CMK (cell line): Measurements from ENCODE around the gene PDE4D.
"Not testable (repeated sequence)": the region's sequence is repeated elsewhere in the genome, so short reads cannot be mapped to it uniquely, and the experiment has no call there.

Source experiments
- DNase-seq: peaks from one replicate; pipeline ENCODE4 v3.0.0-alpha.2; 2010; ENCODE audit warnings: low read depth

Gene PDE4D

DNA sequence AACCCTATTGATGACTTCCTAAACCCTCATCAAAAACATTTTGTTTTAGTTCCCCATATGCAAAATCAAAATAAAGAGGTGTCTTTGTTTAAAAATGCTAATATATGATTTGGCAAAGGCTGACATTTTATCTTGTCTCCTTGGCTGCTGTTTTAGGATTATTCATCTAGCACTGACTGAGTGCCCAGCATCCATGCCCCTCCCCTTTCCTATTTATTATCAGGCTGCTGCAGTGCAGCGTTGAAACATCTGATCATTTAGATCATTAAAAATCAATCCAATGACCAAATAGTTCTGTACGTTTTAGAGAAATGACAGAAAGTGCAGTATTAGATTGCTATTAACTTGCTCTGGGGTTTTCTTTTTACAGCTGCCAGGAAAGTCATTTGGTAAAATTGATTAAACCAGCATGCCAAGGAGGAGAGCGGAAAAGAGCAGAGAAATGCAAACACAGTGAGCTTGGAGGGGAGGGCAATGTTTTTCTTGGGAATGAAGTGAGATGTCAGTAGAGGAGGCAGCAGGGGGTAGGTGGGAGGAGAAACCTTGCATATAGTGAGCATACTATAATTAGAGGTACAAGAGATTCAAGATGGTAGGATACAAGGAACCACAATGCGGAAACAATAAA lies 286.3 kb downstream of the PDE4D start:
- DNase-seq, result no peak

GRCh38 chr5:59605915-59606314 lies 287.6 kb downstream of the PDE4D start:
- no peak for DNase-seq

GRCh38 chr5:59604111-59604510 lies 289.4 kb downstream of the PDE4D start:
- no peak for DNase-seq

- no peak for DNase-seq
Observed at GRCh38 chr5:59600998-59601397, 292.5 kb downstream of the PDE4D start.

- no peak for DNase-seq
Observed at GRCh38 chr5:59600153-59600552, 293.4 kb downstream of the PDE4D start.

DNA sequence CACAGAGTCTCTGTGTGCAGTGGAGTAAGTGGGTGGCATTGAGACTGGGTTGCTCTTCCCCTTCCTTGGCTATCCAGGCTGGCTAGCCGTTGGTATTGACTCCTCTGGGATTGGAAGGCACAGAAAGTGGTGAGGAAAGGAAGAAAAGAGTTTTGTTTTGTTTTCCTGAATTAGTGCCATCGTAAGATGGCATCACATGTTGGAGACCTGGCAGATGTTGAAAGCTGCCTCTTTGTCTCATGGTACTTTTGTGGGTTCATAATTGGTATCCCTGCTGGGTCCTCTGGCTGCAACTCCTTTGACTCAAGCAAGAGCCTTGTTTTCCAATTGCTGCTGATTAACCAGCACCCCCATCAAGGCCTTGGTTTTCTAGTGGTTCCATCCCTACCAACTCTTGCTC lies 293.8 kb downstream of the PDE4D start:
- DNase-seq, result no peak

- DNase-seq, result no peak
Observed at GRCh38 chr5:59598547-59598874, 295.0 kb downstream of the PDE4D start.

GRCh38 chr5:59597690-59598546 lies 295.6 kb downstream of the PDE4D start:
- no peak for DNase-seq

DNA sequence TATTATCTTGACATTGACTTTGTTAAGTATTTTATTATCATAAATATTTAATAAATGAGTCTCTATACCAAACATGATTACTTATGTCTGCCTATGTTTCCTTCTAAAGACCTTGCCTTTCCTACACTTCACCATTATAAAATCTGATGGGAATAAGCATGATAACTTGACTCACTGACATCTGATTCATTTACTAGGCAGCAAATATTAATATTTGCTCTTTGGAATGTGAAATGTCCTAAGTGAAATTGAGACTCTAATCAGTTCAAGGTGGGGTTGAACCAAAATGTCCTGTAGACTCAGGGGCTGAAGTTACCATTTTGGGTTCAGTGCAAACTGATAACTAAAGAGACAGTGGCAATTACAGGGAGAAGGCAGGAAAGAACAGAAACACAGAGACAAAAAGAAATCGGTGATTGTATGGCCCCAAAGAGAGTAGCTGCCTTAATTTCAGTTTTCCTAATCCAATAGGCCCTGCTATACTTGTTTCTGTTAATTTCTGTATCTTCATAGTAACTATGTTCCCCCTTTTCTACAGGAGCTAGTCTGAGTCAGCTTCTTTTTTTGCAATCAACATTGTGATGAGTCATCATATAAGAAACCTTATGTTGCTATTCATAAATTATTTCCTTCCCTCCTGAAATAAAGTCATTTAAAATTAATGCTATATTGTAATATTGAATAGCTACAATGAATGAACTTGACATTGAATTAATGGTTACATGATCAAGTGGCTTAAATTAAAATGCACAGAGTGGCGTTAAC lies 296.8 kb downstream of the PDE4D start:
- DNase-seq, result no peak

GRCh38 chr5:59594118-59594517 lies 299.4 kb downstream of the PDE4D start:
- not testable (repeated sequence) for DNase-seq

GRCh38 chr5:59593439-59594007 lies 300.0 kb downstream of the PDE4D start:
- no peak for DNase-seq

GRCh38 chr5:59592101-59592500 lies 301.4 kb downstream of the PDE4D start:
- DNase-seq, result no peak

- no peak for DNase-seq
Observed at GRCh38 chr5:59591162-59591561, 302.4 kb downstream of the PDE4D start.

DNA sequence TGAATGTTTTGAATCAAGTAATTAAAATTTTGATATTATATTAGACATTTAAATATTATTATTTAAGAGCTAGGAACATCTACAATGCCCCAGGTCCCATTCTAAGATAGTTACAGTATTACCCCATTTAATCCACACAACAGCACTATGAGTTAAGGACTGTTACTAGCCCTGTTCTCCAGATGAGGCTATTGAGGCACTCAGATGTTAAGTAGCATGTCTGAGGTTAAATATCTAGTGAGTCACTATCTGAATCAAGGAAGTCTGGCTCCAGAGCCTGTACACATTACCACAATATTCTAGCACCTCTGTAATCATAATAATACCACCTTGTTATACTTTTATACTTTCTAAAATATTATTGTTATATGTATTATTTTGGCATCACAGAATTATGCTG lies 304.6 kb downstream of the PDE4D start:
- no peak for DNase-seq

GRCh38 chr5:59587489-59588337 lies 305.8 kb downstream of the PDE4D start:
- DNase-seq, result no peak

DNA sequence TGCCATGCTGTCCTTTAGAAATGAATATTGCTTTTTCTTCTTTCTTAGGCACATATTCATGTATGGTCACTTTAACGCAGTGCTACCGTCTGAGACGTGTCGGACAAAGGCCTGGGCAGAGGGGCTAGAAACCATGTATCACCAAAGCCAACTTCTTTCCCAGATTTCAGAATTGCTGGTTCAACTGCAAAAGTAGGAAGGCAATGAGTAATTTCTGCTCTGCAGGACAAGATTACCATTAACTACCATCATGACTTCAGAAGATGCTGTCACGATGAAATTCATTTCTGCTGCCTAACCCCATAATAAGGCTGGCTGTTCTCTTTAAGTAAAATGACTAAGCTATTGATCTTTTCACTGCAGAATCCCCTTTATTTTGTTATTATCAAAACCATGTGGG lies 306.7 kb downstream of the PDE4D start:
- DNase-seq, result no peak

GRCh38 chr5:59584858-59585846 lies 308.4 kb downstream of the PDE4D start:
- DNase-seq, result no peak

DNA sequence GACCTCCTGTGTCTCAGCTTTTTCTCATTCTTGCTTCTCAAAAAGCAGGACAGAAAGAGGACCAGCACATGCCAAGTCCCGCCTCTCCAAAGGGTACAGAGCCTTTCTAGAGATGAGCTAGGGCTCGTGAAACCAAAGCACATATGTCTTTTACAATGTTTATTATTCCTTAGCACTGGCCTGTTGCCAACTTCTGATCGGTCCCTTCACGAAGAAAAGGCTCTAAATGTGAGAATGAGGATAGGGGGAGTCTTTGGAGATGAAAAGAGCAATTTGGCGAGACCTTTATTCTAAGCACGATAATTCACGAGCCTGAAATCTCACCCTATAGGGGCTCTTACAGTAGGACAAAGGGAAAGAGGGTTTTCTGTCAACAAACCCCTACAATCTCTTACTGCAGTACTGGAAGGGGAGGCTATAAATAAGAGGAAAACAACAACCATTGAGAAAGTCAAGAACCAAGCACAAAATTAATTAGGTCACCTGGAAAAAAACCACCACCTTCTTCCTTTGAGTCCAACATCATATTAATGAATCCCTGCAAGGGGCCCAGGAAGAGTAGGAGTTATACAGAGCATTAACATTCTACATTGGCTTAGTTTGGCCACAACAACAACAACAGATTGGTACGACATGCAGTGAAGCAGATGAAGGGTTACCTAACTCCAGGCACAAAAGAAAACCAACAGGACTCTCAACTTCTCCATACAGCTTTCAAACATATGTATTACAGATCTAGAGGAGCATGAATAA lies 309.5 kb downstream of the PDE4D start:
- no peak for DNase-seq

DNA sequence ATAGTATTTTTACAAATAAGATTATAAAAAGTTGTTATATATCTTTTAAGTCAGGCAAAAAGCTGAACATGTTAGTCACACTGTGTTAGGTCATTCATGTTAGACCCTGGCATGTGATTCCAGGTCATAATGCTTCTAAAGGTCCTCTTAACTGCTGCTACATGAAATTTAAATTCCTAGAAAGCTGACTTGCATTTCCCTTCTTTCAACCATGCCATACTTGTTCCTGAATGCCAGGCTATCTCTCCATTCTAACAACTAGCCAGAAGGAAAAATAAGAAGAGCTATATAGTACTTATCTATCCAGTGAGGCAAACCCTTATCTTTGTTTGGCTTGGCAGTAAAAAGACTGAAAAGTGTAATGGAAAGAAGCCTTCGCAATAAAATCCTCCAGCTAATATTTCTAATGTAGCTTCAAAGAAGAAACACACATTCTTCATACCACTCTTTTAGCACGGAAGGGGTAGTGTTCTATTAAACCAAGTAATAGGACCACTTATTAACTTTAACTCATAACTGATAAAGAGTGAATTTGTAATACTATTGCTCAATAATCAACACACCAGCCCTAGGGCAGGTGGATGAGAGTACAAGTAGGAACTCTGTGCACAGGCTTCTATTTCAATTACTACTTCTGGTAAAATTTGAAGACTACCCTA lies 310.2 kb downstream of the PDE4D start:
- DNase-seq, result no peak
